OCI-LY7 (cell line): ENCODE results near the gene ZFYVE28. TPM values are rescaled to one million over a fixed set of nuclear protein-coding genes. Genes with fewer than 3 reads are reported as not detected.

Source experiments
- BruUV-seq: library from RNA; stranded (reverse); fragments of 400-500 nt; replicated peaks from 2 replicates; lab custom pipeline; 2021; lab: Mats Ljungman, UMichigan
- CTCF ChIA-PET: fragments of 300-600 bp; sonication (Branson Sonifier 250); formaldehyde crosslinking; loops from one replicate; lab custom pipeline; 2022; ENCODE audit warnings: antibody characterized with exemption; ENCODE audit not compliant: unreplicated experiment; lab: Charles Lee
- POLR2A ChIA-PET: fragments of 300-600 bp; sonication (Branson Sonifier 250); formaldehyde crosslinking; loops from one replicate; lab custom pipeline; 2022; ENCODE audit warnings: antibody characterized with exemption; lab: Charles Lee
- DNase-seq: peaks from one replicate; pipeline ENCODE4 v3.0.0-alpha.2; 2015; ENCODE audit warnings: low spot score
- H2AFZ ChIP-seq: fragments of 200-600 bp; sonication (generic), shearing (Covaris generic); 2 replicates; pipeline ENCODE4 v1.6.1; 2014; ENCODE audit warnings: mild to moderate bottlenecking, antibody characterized with exemption, low read length, moderate library complexity
- H3K27ac ChIP-seq: fragments of 200-600 bp; sonication (generic); 2 replicates; pipeline ENCODE4 v1.5.1; 2014; ENCODE audit warnings: mixed run types, low read depth, mild to moderate bottlenecking, moderate library complexity, low read length, inconsistent platforms; ENCODE audit not compliant: poor library complexity, severe bottlenecking
- H3K36me3 ChIP-seq: fragments of 200-600 bp; sonication (generic); 2 replicates; pipeline ENCODE4 v1.6.1; 2014; ENCODE audit warnings: mild to moderate bottlenecking, antibody characterized with exemption, low read length, moderate library complexity, mixed read lengths; ENCODE audit not compliant: insufficient read depth
- H3K4me1 ChIP-seq: fragments of 200-600 bp; sonication (generic); 2 replicates; pipeline ENCODE4 v1.5.1; 2014; ENCODE audit warnings: mild to moderate bottlenecking, low read length; ENCODE audit not compliant: insufficient read depth, poor library complexity, severe bottlenecking
- H3K4me2 ChIP-seq: fragments of 200-600 bp; sonication (generic); 2 replicates; pipeline ENCODE4 v1.6.1; 2014; ENCODE audit warnings: mild to moderate bottlenecking, low read length
- H3K4me3 ChIP-seq: fragments of 200-600 bp; sonication (generic); 2 replicates; pipeline ENCODE4 v1.5.1; 2014; ENCODE audit warnings: mild to moderate bottlenecking, low read depth, low read length; ENCODE audit not compliant: poor library complexity, severe bottlenecking
- H3K79me2 ChIP-seq: fragments of 200-600 bp; sonication (generic); 2 replicates; pipeline ENCODE4 v1.6.1; 2016; ENCODE audit warnings: low read depth, mild to moderate bottlenecking, low read length, moderate library complexity, mixed read lengths; ENCODE audit not compliant: insufficient read depth
- H3K9me2 ChIP-seq: fragments of 200-600 bp; sonication (generic); 2 replicates; pipeline ENCODE4 v1.6.1; 2016; ENCODE audit warnings: mild to moderate bottlenecking, low read length, mixed read lengths; ENCODE audit not compliant: insufficient read depth
- H3K9me3 ChIP-seq: fragments of 200-600 bp; sonication (generic); 2 replicates; pipeline ENCODE4 v1.6.1; 2014; ENCODE audit warnings: mild to moderate bottlenecking, mixed run types, low read length, mixed read lengths
- H4K20me1 ChIP-seq: fragments of 200-600 bp; sonication (generic); 2 replicates; pipeline ENCODE4 v1.6.1; 2014; ENCODE audit warnings: mild to moderate bottlenecking, antibody characterized with exemption, low read length, moderate library complexity, mixed read lengths; ENCODE audit not compliant: insufficient read depth
- EZH2phosphoT487 ChIP-seq: fragments of 200-600 bp; sonication (generic); IDR thresholded peaks from 2 replicates; pipeline ENCODE4 v1.6.1; 2018; ENCODE audit warnings: low read depth, borderline replicate concordance, mild to moderate bottlenecking, mixed run types, antibody characterized with exemption, low read length, moderate library complexity, mixed read lengths
- intact Hi-C: fragments of 100-400 bp; cut with micrococcal nuclease; formaldehyde crosslinking; loops from one replicate; pipeline ENCODE4 v1.10.0; 2022; ENCODE audit not compliant: unreplicated experiment
- total RNA-seq, 2 experiments: library from RNA; depleted of rRNA in 1 of 2; stranded (reverse); fragments of >200 nt in 1 of 2; shearing (Covaris generic) in 1 of 2; gene quantifications; 2 replicates each; pipeline ENCODE4 v1.2.3, GENCODE V29; 2014 to 2022
- TF ChIP-seq, protein P1 (sequence below): fragments of 200-600 bp; sonication (generic); conservative IDR thresholded peaks from 2 replicates; pipeline ENCODE4 v1.5.1; 2014; ENCODE audit warnings: mild to moderate bottlenecking, antibody characterized with exemption, low read length, moderate library complexity, mixed read lengths

Gene ZFYVE28
- total RNA-seq, 2 experiments from 2014 or later, result 0.32 TPM; not detected in 1

DNA sequence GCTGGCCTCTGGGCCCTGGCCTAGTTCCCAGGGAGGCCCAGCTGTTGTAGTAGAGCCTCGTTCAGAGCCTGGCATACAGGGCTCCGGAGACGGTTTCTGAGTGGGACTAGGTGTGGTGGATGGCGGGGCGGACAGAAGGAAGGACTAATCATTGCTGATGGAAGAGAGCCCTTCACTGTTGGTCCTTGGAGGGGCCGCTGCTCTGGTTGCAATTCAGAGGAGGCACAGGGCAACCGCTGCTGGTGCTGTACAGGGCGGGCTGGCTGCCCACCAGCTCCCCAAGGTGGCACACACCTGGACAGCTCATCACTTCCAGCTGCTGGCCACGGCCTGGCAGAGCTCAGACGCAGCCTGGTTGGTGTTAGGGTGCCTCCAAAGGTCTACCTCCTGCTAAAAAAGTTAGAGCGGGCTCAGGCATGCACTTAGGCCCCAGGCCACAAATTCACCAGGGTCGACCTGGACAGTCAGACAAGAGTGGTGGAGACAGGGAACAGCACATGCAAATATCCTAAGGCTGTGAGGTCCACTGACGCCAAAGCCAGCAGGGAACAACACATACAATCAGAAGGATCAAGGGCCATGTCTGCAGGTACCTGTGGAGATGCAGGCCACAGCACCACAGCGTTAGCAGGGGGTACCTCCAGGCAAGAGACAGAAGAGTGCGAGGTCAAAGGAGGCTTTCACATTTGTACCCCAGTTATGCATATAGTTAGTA, 43.0 kb upstream of the ZFYVE28 start:
- no peak for DNase-seq
- intact Hi-C loops, result loop anchor here (10.0 kb wide), 3 partner anchors 473 to 747 kb away; partner anchors contain the start of genes GRK4, NOP14 and SLBP
- Histone ChIP-seq H3K4me2 (no peak overlapping the region), H3K27ac (no peak overlapping the region), H3K4me1 (peaks cover 15% of the 10 kb centered on the region), H3K4me3 (no peak overlapping the region), H3K9me2 (no peaks in the 10 kb centered on the region), H3K9me3 (no peaks in the 10 kb centered on the region), H3K36me3 (no peaks in the 10 kb centered on the region), H2AFZ (no peak overlapping the region; the same call in 1 of the 2 replicates), H4K20me1 (no peaks in the 10 kb centered on the region), H3K79me2 (no peaks in the 10 kb centered on the region)
- no TSS peak for BruUV-seq
- TF ChIP-seq EZH2phosphoT487, result no peak
- TF ChIP-seq, protein P1, sequence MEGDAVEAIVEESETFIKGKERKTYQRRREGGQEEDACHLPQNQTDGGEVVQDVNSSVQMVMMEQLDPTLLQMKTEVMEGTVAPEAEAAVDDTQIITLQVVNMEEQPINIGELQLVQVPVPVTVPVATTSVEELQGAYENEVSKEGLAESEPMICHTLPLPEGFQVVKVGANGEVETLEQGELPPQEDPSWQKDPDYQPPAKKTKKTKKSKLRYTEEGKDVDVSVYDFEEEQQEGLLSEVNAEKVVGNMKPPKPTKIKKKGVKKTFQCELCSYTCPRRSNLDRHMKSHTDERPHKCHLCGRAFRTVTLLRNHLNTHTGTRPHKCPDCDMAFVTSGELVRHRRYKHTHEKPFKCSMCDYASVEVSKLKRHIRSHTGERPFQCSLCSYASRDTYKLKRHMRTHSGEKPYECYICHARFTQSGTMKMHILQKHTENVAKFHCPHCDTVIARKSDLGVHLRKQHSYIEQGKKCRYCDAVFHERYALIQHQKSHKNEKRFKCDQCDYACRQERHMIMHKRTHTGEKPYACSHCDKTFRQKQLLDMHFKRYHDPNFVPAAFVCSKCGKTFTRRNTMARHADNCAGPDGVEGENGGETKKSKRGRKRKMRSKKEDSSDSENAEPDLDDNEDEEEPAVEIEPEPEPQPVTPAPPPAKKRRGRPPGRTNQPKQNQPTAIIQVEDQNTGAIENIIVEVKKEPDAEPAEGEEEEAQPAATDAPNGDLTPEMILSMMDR, result no peak
- CTCF ChIA-PET, result interaction anchor here (0.7 kb wide), 1 partner anchor 1602 kb away, joined by 3 read pairs; no protein-coding TSS in a partner anchor
- POLR2A ChIA-PET, result no interaction called here

DNA sequence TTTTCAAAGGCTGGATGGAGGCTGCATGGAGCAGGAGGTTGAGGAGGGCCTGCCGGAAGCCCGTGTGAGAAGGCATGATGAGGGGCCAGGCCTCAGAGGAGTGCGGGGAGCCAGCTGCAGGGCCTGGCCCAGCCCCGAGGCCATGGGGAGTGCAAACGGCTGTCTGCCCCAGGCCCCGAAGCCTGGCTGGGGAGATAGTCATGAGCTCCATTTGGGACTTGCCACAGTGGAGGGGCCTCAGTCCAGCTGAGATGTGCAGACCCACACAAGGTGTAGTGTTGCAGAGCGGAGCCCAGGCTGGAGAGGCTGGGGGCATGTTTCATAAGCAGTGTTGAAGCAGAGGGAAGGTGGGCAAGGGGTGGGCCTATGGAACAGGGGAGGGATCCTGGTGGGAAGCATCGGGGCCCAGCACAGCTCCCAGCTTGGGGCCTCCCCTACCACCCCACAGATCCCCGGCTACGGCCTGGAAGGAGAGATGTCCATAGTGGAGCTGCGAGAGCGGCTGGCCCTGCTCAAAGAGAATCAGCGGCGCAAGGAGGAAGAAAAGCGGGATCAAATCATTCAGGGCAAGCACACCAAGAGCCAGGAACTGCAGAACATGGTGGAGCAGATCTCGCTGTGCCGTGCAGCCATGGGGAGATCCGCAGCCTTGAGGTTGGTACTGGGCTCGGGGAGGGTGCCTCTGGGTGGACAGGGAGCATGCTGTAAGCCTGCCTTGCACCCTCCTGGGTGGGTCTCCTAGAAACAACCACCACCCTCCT, 41.3 kb upstream of the ZFYVE28 start:
- no peak for DNase-seq
- peaks cover 15% of the 10 kb centered on the region for H3K4me1 ChIP-seq
- H3K9me3 ChIP-seq, result no peaks in the 10 kb centered on the region
- BruUV-seq, result no TSS peak
- no peaks in the 10 kb centered on the region for H3K79me2 ChIP-seq
- no peaks in the 10 kb centered on the region for H4K20me1 ChIP-seq
- H2AFZ ChIP-seq, result no peak overlapping the region
- POLR2A ChIA-PET, result no interaction called here
- TF ChIP-seq, protein P1, result no peak
- no peak for TF ChIP-seq EZH2phosphoT487
- no peak overlapping the region for H3K4me2 ChIP-seq
- H3K4me3 ChIP-seq, result no peak overlapping the region
- intact Hi-C loops, result loop anchor here (10.0 kb wide), 3 partner anchors 475 to 745 kb away; partner anchors contain the start of genes GRK4, NOP14 and SLBP
- CTCF ChIA-PET, result no interaction called here
- no peaks in the 10 kb centered on the region for H3K36me3 ChIP-seq
- H3K27ac ChIP-seq, result no peak overlapping the region
- no peaks in the 10 kb centered on the region for H3K9me2 ChIP-seq
